Activated CD4-positive, alpha-beta memory T cell treated with anti-CD3 and anti-CD28 coated beads, Interleukin-2, amount 10 ng/mL, durations not matched to agents 7 days and 5 days (primary cell): ENCODE results near the gene KNSTRN. TPM values are rescaled to one million over a fixed set of nuclear protein-coding genes. Genes with fewer than 3 reads are reported as not detected.
A peak's percentile ranks its signal among the peaks of the same experiment; 100 is the strongest.

Experiments
- CTCF ChIA-PET: fragments of 350-600 bp; sonication (Branson Sonifier 250); formaldehyde crosslinking; loops from one replicate; lab custom pipeline; 2021; ENCODE audit warnings: antibody characterized with exemption, inconsistent platforms; lab: Charles Lee
- POLR2A ChIA-PET: fragments of 350-600 bp; sonication (Branson Sonifier 250); formaldehyde crosslinking; loops from one replicate; lab custom pipeline; 2021; ENCODE audit warnings: antibody characterized with exemption; lab: Charles Lee
- DNase-seq: peaks from one replicate; pipeline ENCODE4 v3.0.0-alpha.2; 2020
- H3K27ac Mint-ChIP-seq: one replicate; pipeline ENCODE4 v1.8.0; 2021; ENCODE audit warnings: mild to moderate bottlenecking, mixed read lengths
- H3K27me3 Mint-ChIP-seq: one replicate; pipeline ENCODE4 v1.8.0; 2021; ENCODE audit warnings: mixed read lengths
- H3K36me3 Mint-ChIP-seq: one replicate; pipeline ENCODE4 v1.8.0; 2021; ENCODE audit warnings: low read depth, mixed read lengths
- H3K4me1 Mint-ChIP-seq: one replicate; pipeline ENCODE4 v1.8.0; 2021; ENCODE audit warnings: mixed read lengths
- H3K4me3 Mint-ChIP-seq: one replicate; pipeline ENCODE4 v1.8.0; 2021; ENCODE audit warnings: mild to moderate bottlenecking, mixed read lengths
- H3K9me3 Mint-ChIP-seq: one replicate; pipeline ENCODE4 v1.8.0; 2021; ENCODE audit warnings: mixed read lengths
- total RNA-seq, 2 experiments: library from RNA; stranded (reverse); gene quantifications; one replicate each; pipeline ENCODE4 v1.2.3, GENCODE V29; 2021

Gene KNSTRN
- total RNA-seq, 2 experiments from 2014 or later = 54.2 to 54.3 TPM

DNA sequence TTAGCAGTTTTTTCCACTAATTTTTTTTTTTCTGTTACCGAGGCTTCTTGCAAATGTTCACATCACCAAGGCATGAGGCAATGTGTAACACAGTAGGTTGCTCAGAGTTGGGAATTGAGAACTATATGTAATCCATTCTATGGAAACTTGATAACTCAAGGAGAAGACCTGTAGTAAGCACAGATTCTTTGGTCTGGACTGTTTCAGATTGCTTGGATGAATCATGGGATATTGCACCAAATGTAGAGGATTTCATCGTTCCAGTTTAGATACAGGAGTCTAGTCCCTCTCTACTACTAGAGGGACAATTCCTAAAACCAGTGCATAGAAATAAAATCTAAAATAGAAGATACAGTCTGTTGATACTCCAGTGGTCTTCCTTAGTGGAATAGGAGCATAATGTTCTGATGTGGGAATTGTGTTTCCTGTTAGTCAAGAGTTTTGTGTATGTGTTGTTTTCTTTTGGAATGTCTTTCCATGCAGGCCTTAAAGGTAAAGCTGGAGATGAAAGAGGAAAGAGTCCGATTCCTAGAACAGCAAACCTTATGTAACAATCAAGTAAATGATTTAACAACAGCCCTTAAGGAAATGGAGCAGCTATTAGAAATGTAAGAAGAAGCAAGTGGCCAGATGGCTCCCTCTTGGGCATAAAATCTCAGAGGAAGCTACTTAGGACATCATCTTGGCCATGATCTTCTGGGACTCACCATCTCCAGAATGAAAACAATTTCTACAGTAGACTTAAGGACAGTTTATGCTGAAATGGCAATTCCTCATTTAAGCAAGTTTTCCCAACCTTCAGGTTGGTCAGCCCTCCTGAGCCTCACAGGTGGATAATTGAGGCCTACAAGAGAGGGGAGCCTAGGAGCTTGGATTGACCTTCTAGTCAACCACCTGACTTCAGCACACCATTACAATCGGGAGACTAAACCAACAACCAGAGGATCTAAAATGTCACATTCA, 10.7 kb downstream of the KNSTRN start:
- H3K4me3 Mint-ChIP-seq = no peak overlapping the region
- no peak for DNase-seq
- H3K27me3 Mint-ChIP-seq = no peaks in the 10 kb centered on the region
- H3K36me3 Mint-ChIP-seq = peaks cover 59% of the 10 kb centered on the region
- peaks cover 14% of the 10 kb centered on the region for H3K4me1 Mint-ChIP-seq
- ChIA-PET POLR2A (no interaction called here), CTCF (no interaction called here)
- H3K9me3 Mint-ChIP-seq = no peaks in the 10 kb centered on the region
- H3K27ac Mint-ChIP-seq = no peak overlapping the region

DNA sequence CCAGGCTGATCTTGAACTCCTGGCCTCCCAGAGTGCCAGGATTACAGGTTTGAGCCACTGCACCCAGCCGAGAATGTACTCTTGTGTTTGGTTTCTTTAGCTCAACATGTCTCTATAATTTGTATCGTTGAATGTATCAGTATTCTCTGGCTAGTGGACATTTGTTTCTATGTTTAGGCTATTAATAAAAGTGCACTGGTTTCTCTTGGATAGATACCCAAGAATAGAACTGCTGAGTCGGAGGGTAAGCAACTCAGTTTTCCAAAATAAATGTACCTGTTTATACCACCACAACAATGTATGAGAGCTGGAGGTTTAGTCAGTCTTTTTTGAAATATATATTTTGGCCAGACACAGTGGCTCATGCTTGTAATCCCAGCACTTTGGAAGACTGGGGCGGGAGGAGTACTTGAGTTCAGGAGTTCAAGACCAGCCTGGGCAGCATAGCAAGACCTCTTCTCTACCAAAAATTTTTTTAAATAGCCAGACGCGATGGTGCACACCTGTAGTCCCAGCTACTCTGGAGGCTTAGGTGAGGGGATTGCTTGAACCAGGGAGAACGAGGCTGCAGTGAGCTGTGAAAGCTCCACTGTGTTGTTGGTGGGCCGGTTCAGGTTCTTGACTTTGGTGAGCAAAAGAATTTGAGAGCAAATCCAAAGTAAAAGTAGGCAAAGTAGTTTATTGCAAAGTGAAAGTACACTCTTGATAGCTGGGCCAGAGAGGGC, 15.3 kb downstream of the KNSTRN start:
- Mint-ChIP-seq H3K9me3 (no peaks in the 10 kb centered on the region), H3K27ac (peak overlapping the region; percentile 32), H3K4me1 (peaks cover 31% of the 10 kb centered on the region), H3K4me3 (no peak overlapping the region), H3K36me3 (peaks cover 21% of the 10 kb centered on the region), H3K27me3 (no peaks in the 10 kb centered on the region)
- CTCF ChIA-PET = interaction anchor here (0.7 to 2.0 kb wide), 9 partner anchors 8 to 180 kb away, joined by 3 to 11 read pairs (median 4); partner anchors contain the start of genes IVD and KNSTRN
- POLR2A ChIA-PET = interaction anchor here (0.9 to 4.2 kb wide), 8 partner anchors 8 to 90 kb away, joined by 3 to 41 read pairs (median 6); partner anchors contain the start of genes IVD, KNSTRN and PLCB2
- no peak for DNase-seq

GRCh38 chr15:40398413-40398873, 15.9 kb downstream of the KNSTRN start:
- Mint-ChIP-seq H3K27ac (peak overlapping the region; percentile 32), H3K27me3 (no peaks in the 10 kb centered on the region), H3K9me3 (no peaks in the 10 kb centered on the region), H3K4me3 (peak overlapping the region; percentile 29), H3K36me3 (peaks cover 15% of the 10 kb centered on the region), H3K4me1 (peaks cover 32% of the 10 kb centered on the region)
- peak; percentile 39 for DNase-seq
- CTCF ChIA-PET = interaction anchor here (0.7 to 2.0 kb wide), 8 partner anchors 9 to 181 kb away, joined by 3 to 11 read pairs (median 4); partner anchors contain the start of gene KNSTRN
- POLR2A ChIA-PET = interaction anchor here (0.9 to 4.2 kb wide), 8 partner anchors 8 to 90 kb away, joined by 3 to 41 read pairs (median 6); partner anchors contain the start of genes IVD, KNSTRN and PLCB2

DNA sequence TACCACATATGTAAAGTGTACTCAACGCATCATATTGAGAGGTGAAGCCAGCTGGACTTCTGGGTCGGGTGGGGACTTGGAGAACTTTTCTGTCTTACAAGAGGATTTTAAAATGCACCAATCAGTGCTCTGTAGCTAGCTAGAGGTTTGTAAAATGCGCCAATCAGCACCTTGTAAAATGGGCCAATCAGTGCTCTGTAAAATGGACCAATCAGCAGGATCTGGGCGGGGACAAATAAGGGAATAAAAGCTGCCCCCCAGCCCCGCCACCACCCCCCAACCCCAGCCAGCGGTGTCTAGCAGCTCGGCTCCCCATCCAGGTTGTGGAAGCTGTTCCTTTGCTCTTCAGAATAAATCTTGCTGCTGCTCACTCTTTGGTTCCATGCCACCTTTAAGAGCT, 16.8 kb downstream of the KNSTRN start:
- peaks cover 38% of the 10 kb centered on the region for H3K4me1 Mint-ChIP-seq
- DNase-seq = no peak
- H3K9me3 Mint-ChIP-seq = no peaks in the 10 kb centered on the region
- ChIA-PET POLR2A (interaction anchor here (3.0 to 4.2 kb wide), 2 partner anchors 14 to 32 kb away, joined by 14 to 41 read pairs; partner anchors contain the start of gene KNSTRN), CTCF (interaction anchor here (1.2 to 1.5 kb wide), 2 partner anchors 18 to 30 kb away, joined by 4 to 5 read pairs; no protein-coding TSS in a partner anchor)
- H3K27me3 Mint-ChIP-seq = no peaks in the 10 kb centered on the region
- peaks cover 12% of the 10 kb centered on the region for H3K36me3 Mint-ChIP-seq
- no peak overlapping the region for H3K4me3 Mint-ChIP-seq
- H3K27ac Mint-ChIP-seq = no peak overlapping the region

DNA sequence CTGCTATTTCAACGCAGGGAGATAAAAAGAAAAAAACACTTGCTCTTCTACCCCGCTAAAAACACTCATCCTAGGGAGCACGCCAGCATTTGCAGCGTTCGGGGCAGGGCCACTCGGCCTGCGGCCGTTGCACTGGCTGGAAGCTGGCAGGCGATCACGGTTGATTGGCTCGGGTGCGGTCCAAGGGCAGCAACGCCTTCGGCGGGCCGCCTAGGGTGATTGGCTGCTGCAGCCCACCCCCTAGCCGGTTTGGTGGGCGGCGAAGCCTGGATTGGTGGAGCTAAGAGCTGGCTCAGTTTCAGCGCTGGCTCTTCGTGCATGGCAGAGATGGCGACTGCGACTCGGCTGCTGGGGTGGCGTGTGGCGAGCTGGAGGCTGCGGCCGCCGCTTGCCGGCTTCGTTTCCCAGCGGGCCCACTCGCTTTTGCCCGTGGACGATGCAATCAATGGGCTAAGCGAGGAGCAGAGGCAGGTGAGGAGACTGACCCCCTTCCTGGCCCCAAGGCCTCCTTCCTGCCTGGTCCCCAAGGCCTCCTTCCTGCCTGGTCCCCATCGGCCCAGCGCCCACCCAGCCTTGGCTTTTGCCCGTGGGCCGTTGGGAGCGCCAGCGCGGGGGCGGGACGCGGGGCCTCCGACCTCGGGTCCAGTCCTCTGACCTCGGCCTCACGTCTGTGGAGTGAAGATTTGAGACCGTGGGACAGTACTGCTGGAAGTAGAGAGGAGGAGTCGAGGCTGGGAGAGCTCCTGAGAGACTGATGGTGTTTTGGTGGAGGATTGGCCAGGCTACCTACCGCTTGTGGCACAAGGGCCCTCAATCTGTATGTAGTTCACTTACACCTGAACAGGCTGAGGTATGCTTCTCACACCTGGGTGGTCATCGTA, 23.2 kb downstream of the KNSTRN start, which contains the start of gene IVD:
Gene IVD (plus strand): TSS at position 295 of the 881 bp plus-strand sequence. CDS start 33 bp downstream, at position 328.
- Mint-ChIP-seq H3K9me3 (no peaks in the 10 kb centered on the region), H3K27ac (peak within 1 kb of the TSS; percentile 81), H3K36me3 (peaks cover 17% of the 10 kb centered on the region), H3K4me3 (peak within 1 kb of the TSS; percentile 76), H3K4me1 (peaks cover 57% of the 10 kb centered on the region), H3K27me3 (no peaks in the 10 kb centered on the region)
- ChIA-PET CTCF (interaction anchor here (0.7 to 3.0 kb wide), 13 partner anchors 8 to 126 kb away, joined by 3 to 17 read pairs (median 3); partner anchors contain the start of gene INAFM2), POLR2A (interaction anchor here (0.8 to 5.0 kb wide), 14 partner anchors 9 to 163 kb away, joined by 3 to 35 read pairs (median 4); partner anchors contain the start of genes BAHD1, CCDC32, KNSTRN and PLCB2)
- DNase-seq = peak; percentile 87

DNA sequence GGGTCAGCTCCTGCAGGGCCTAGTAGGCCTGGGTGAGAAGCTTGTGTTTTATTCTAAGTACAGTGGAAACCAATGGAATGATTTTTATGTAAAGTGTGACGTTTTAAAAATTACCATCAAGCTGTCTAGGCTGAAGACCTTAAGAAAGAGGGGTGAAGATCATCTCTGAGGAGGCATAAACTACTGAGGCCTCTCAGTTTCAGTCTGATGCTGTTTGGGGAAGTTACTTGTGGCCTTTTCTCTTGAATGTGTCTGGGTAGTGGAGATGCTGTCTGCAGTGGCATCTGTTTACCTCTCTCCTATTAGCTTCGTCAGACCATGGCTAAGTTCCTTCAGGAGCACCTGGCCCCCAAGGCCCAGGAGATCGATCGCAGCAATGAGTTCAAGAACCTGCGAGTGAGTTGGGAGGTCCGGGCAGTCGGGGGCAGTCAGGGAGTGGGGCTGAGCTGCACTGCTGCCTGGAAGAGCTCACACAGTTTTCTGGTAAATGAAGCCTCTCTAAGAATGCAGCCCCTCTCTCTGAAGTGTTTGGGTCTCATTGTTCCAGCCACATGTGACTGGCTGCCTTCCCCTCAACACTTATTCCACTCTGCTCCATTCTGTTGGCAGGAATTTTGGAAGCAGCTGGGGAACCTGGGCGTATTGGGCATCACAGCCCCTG, 24.9 kb downstream of the KNSTRN start:
- H3K27me3 Mint-ChIP-seq = no peaks in the 10 kb centered on the region
- POLR2A ChIA-PET = interaction anchor here (0.8 to 5.0 kb wide), 10 partner anchors 10 to 1476 kb away, joined by 3 to 35 read pairs (median 5); partner anchors contain the start of genes BAHD1, KNSTRN and PLCB2
- CTCF ChIA-PET = interaction anchor here (0.6 to 3.0 kb wide), 10 partner anchors 9 to 620 kb away, joined by 3 to 17 read pairs (median 3); no protein-coding TSS in a partner anchor
- DNase-seq = no peak
- peaks cover 34% of the 10 kb centered on the region for H3K36me3 Mint-ChIP-seq
- H3K4me1 Mint-ChIP-seq = peaks cover 57% of the 10 kb centered on the region
- peak overlapping the region; percentile 4 for H3K4me3 Mint-ChIP-seq
- H3K27ac Mint-ChIP-seq = peak overlapping the region; percentile 30
- no peaks in the 10 kb centered on the region for H3K9me3 Mint-ChIP-seq

DNA sequence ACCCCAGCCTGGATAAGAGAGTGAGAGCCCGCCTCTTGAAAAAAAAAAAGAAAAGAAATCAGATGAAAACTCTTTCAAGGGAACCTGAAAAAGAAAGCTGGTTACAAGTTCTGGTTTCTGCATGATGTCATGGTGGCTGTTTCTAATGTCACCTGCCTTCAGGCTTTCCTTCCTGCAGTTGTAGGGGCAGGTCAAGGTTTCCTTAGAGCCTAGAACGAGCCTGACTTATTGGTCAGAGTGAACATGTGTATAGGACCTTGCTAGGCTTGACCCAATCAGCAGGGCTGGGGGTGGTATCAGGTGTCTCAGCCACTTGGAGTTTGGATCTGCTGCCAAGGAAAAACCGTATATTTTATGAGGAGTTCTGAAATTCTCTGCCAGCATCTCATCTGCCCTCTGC, 26.8 kb downstream of the KNSTRN start:
- Mint-ChIP-seq H3K36me3 (peaks cover 36% of the 10 kb centered on the region), H3K4me3 (no peak overlapping the region), H3K9me3 (no peaks in the 10 kb centered on the region), H3K4me1 (peaks cover 48% of the 10 kb centered on the region), H3K27ac (peak overlapping the region; percentile 5), H3K27me3 (no peaks in the 10 kb centered on the region)
- ChIA-PET CTCF (interaction anchor here (1.0 kb wide), 1 partner anchor 72 kb away, joined by 5 read pairs; no protein-coding TSS in a partner anchor), POLR2A (interaction anchor here (1.2 to 2.2 kb wide), 3 partner anchors 10 to 26 kb away, joined by 3 to 6 read pairs (median 5); no protein-coding TSS in a partner anchor)
- DNase-seq = no peak

DNA sequence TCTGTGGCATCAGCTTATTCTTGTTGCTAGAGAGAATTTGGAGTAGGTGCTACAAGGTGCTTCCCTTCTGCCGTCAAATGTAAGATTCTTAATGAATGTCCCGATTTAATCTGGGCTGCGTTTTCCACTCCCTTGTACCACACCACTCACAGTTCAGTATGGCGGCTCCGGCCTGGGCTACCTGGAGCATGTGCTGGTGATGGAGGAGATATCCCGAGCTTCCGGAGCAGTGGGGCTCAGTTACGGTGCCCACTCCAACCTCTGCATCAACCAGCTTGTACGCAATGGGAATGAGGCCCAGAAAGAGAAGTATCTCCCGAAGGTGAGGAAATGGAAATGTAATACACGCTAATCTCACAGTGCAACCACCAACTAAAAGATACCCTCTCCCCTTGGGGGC, 28.0 kb downstream of the KNSTRN start:
- POLR2A ChIA-PET = interaction anchor here (1.2 to 1.3 kb wide), 2 partner anchors 15 to 39 kb away, joined by 3 read pairs; no protein-coding TSS in a partner anchor
- CTCF ChIA-PET = no interaction called here
- Mint-ChIP-seq H3K27me3 (no peaks in the 10 kb centered on the region), H3K36me3 (peaks cover 42% of the 10 kb centered on the region), H3K4me3 (no peak overlapping the region), H3K9me3 (no peaks in the 10 kb centered on the region), H3K4me1 (peaks cover 37% of the 10 kb centered on the region), H3K27ac (peak overlapping the region; percentile 1)
- no peak for DNase-seq

GRCh38 chr15:40412095-40412759, 29.7 kb downstream of the KNSTRN start:
- Mint-ChIP-seq H3K27me3 (no peaks in the 10 kb centered on the region), H3K4me3 (no peak overlapping the region), H3K9me3 (no peaks in the 10 kb centered on the region), H3K27ac (no peak overlapping the region), H3K36me3 (peaks cover 46% of the 10 kb centered on the region), H3K4me1 (peaks cover 26% of the 10 kb centered on the region)
- DNase-seq = no peak
- POLR2A ChIA-PET = no interaction called here
- CTCF ChIA-PET = no interaction called here

DNA sequence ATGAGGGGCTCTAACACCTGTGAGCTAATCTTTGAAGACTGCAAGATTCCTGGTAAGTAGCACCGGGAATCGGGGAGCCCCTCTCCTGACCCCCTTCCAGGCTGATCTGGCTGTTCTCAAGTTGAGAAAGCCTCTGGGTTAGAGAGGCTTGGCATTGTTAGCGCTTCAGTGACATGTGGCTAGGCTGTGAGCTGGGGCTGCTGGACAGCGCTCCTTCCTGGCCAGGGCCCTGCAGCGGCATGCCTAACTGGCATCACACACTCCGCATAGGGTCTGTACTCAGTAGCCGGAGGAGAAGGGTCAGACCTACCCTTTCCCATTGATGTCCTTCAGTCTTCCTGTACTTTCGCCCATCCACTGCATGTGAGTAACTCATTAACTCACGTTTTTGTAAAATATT, 30.5 kb downstream of the KNSTRN start:
- peaks cover 46% of the 10 kb centered on the region for H3K36me3 Mint-ChIP-seq
- H3K27me3 Mint-ChIP-seq = no peaks in the 10 kb centered on the region
- DNase-seq = no peak
- ChIA-PET POLR2A (no interaction called here), CTCF (interaction anchor here (2.9 kb wide), 1 partner anchor 74 kb away, joined by 10 read pairs; no protein-coding TSS in a partner anchor)
- no peak overlapping the region for H3K27ac Mint-ChIP-seq
- no peaks in the 10 kb centered on the region for H3K9me3 Mint-ChIP-seq
- peaks cover 18% of the 10 kb centered on the region for H3K4me1 Mint-ChIP-seq
- no peak overlapping the region for H3K4me3 Mint-ChIP-seq
